Neural progenitor cell (in vitro differentiated cells): ENCODE measurements around the gene TFPI.

Experiments
- EZH2 ChIP-seq: fragments of 200-600 bp; sonication (generic); IDR thresholded peaks from 2 replicates; pipeline ENCODE4 v1.6.1; 2017; ENCODE audit warnings: antibody characterized with exemption, mild to moderate bottlenecking, moderate library complexity
- TF ChIP-seq, protein P1 (sequence below): fragments of 200-600 bp; sonication (generic); IDR thresholded peaks from 2 replicates; pipeline ENCODE4 v1.5.1; 2017; ENCODE audit warnings: antibody characterized with exemption, mild to moderate bottlenecking

DNA sequence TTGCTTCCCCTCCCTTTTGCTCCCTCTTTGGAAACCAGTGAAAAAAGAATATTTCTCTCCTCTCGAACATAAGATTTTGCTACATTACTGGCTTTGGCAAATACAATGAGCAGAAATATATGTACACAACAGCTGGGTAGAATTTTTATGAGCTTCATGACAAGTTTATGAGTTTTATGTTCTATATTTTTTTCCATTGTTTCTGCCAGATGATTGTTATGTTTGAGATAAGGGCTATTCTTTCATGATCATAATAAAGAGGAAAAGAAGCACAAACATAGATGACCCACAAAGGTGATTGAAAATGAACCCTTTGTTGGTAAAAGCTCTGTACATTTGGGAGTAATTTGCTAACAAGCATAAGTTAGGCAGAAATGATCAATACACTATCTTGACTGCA, 14.8 kb upstream of the TFPI start:
- TF ChIP-seq, protein P1, sequence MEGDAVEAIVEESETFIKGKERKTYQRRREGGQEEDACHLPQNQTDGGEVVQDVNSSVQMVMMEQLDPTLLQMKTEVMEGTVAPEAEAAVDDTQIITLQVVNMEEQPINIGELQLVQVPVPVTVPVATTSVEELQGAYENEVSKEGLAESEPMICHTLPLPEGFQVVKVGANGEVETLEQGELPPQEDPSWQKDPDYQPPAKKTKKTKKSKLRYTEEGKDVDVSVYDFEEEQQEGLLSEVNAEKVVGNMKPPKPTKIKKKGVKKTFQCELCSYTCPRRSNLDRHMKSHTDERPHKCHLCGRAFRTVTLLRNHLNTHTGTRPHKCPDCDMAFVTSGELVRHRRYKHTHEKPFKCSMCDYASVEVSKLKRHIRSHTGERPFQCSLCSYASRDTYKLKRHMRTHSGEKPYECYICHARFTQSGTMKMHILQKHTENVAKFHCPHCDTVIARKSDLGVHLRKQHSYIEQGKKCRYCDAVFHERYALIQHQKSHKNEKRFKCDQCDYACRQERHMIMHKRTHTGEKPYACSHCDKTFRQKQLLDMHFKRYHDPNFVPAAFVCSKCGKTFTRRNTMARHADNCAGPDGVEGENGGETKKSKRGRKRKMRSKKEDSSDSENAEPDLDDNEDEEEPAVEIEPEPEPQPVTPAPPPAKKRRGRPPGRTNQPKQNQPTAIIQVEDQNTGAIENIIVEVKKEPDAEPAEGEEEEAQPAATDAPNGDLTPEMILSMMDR = no peak
- TF ChIP-seq EZH2 = no peak
